ENCODE results near the gene PSME1. TPM values are rescaled to one million over a fixed set of nuclear protein-coding genes. Genes with fewer than 3 reads are reported as not detected.

The PSME1 gene
- total RNA-seq (2014; rRNA removed; shearing (Covaris generic); ENCODE audit: low replicate concordance) = 37.5 and 39.3 TPM in 2 replicates

DNA sequence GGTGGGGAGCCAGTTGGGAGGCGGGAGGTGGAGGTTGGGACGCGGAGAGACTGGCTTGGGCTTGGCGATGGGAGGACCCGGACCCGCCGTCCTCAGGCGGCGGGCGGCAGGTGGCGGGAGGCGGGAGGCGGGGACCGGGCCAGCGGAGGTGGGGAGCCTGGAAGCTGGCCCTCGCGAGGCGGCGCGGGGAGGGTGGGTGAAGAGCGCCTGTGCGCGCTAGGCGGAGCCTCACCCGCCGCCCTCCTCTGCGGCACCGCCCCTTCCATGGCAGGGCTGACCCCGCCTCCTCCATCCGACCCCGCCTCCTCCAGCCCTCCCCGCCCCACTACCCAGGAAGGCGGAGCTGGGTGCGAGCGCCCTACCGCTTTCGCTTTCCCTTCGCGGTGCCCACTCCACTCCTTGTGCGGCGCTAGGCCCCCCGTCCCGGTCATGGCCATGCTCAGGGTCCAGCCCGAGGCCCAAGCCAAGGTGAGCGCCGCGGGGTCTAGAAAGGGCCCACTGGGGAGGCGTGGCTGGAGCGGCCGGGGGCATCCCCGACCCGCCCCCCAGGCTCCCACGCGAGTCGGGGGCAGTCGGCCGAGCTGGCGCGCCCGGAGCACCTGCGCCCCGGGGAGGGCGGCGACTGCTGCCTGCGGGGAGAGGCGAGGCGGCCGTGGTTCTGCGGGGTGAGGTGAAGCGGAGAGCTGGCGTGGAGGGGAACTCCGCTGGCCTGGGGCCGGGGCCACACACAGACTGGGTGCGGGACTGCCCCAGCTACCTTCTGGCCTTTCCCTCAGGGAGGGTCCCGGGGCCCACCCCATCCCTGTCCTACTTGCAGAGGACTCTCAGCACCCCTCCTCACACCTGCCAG lies at the start of gene PSME1:
TSS of gene PSME1 (plus strand) at position 361 of the 850 bp plus-strand sequence. CDS start at position 430, 69 bp downstream.
- Histone ChIP-seq H3K36me3 (peaks cover 15% of the 10 kb centered on the region), H3K9me3 (no peaks in the 10 kb centered on the region), H3K4me3 (peak within 1 kb of the TSS; percentile 74), H3K27me3 (no peaks in the 10 kb centered on the region)
- DNase-seq = peak; percentile 78

DNA sequence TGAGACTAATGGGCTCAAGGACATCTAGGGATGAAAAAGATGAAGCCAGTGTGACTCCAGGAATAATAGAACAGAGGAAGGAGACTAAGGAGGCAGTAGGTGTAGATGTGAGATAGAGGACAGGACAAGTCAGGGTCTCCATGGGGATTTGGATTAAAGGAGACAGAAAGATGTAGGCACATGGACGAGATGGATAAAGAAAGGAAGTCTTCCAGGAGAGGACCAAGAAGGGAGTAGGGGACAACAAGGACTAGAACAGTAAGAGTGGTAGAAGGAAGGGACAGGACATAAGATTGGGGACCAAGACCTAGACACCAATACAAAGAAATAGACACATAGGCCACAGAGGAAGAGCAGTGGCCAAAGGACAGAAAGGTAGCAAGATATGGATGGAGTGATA lies 49.0 kb upstream of the PSME1 start:
- no peak for DNase-seq
- Histone ChIP-seq H3K4me3 (no peak overlapping the region), H3K27me3 (no peaks in the 10 kb centered on the region), H3K36me3 (no peaks in the 10 kb centered on the region), H3K9me3 (no peaks in the 10 kb centered on the region)

DNA sequence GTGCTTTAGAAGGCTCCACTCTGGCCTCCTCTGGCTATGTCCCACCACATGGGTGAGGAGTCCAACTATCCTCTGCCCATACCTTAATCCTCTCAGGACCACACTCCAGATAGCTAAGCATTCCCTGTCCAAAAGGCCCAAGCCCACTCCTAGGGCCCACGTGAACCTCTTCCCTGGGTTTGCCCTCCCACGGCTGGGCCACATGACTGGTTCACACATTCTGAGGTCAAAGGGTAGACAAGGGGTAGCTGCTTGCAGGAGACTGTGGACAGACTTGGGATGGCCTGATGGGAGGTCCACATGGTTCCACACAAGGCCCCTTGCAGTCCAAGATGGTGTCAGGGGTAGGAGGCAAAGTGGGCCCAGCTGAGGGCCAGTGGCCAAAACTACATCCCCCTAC lies 47.9 kb upstream of the PSME1 start:
- Histone ChIP-seq H3K27me3 (no peaks in the 10 kb centered on the region), H3K36me3 (no peaks in the 10 kb centered on the region), H3K9me3 (no peaks in the 10 kb centered on the region), H3K4me3 (no peak overlapping the region)
- DNase-seq = no peak

DNA sequence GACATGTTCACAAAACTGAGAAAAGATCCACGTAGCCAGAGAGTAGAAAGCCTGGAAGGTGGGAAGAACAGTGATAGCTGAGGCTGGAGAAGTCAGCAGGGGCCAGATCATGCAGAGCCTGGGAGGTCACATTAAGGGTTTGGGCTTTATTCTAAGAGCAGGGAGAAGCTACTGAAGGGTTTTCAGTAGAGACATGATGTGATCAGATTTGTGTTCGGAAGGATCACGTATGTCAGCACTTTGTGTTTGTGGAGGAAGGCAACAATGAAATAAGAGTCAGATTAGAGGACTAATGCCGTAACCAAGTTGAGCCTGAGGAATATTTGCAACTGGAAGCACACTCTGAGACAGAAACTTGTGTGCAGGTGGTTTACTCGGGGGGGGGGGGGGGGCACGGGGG lies 46.1 kb upstream of the PSME1 start:
- H3K27me3 ChIP-seq = no peaks in the 10 kb centered on the region
- no peaks in the 10 kb centered on the region for H3K36me3 ChIP-seq
- H3K4me3 ChIP-seq = no peak overlapping the region

GRCh38 chr14:24092110-24092504 lies 43.9 kb upstream of the PSME1 start:
- Histone ChIP-seq H3K27me3 (no peaks in the 10 kb centered on the region), H3K9me3 (no peaks in the 10 kb centered on the region), H3K4me3 (no peak overlapping the region), H3K36me3 (no peaks in the 10 kb centered on the region; the same call in 1 of the 2 replicates)
- no peak for DNase-seq

More for the DNA sequence above, 46.1 kb upstream of the PSME1 start:
- no peaks in the 10 kb centered on the region for H3K9me3 ChIP-seq
- no peak for DNase-seq

DNA sequence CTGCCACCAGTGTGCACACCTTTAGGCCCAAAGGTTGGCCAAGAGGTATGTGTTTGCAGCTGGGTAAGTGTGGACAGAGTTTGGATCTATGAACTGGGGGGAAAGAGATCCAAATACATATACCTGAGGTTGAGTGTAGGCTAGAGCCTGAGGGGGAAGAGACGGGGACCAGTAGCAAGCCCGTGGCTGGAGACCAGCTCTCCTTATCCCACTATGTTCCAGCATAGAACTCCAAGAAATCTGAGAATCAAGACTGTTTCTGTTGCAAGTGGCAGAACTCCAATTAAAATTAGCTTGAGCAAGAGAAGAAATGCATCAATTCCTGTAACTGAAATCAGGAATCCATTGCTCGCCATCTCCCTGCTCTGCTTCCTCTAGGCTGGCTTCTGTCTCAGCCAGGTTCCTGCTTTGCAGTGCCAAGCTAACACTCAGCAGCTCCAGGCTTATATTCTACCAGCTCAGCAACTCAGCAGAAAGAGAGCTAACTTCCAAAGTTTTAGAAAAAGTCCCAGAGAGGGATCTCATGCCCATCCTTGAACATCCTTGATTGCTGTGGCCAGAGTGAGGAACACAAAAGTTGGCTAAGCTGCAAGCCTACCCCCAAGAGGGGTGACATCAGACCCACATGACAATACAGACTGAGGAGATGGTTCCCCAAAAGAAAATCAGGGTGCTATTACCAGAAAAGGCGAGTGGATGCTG lies 43.3 kb upstream of the PSME1 start:
- no peak for DNase-seq

GRCh38 chr14:24093207-24093900 lies 42.6 kb upstream of the PSME1 start:
- no peaks in the 10 kb centered on the region for H3K9me3 ChIP-seq
- no peaks in the 10 kb centered on the region; the same call in 1 of the 2 replicates for H3K36me3 ChIP-seq
- DNase-seq = no peak
- peak overlapping the region; percentile 90; the same call in 1 of the 2 replicates for H3K4me3 ChIP-seq
- H3K27me3 ChIP-seq = no peaks in the 10 kb centered on the region

More for the DNA sequence above, 43.3 kb upstream of the PSME1 start:
- no peaks in the 10 kb centered on the region for H3K9me3 ChIP-seq
- no peak overlapping the region for H3K4me3 ChIP-seq
- no peaks in the 10 kb centered on the region for H3K27me3 ChIP-seq
- no peaks in the 10 kb centered on the region; the same call in 1 of the 2 replicates for H3K36me3 ChIP-seq

GRCh38 chr14:24093901-24094840 lies 41.8 kb upstream of the PSME1 start, which contains the start of gene PCK2:
Gene PCK2 (plus strand): TSS chr14:24094311. CDS start chr14:24094406, 95 bp downstream.
- Histone ChIP-seq H3K4me3 (peak within 1 kb of the TSS; percentile 90), H3K27me3 (no peaks in the 10 kb centered on the region), H3K36me3 (no peaks in the 10 kb centered on the region; the same call in 1 of the 2 replicates), H3K9me3 (no peaks in the 10 kb centered on the region)
- DNase-seq = peak; percentile 96

DNA sequence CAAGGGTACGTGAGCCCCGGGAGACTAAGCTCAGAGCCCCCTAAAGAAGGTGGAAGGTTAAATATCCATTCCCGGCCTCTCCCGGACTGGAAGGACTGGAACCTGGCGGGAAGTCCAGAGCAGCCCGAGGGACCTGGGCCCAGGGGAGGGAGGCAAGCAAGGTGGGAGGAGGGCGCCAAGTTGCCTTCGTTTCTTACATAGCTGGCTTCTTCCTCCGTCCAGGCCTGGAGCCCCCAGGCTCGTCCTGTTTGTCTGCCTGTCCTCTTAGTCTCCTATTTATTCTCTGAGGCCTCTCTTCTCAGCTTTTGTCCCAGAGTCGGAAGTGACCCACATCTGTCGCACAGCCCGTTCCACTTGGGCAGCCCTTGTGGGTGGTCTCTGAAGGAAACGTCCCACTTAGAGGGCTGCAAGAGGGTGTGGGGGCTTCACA lies 41.1 kb upstream of the PSME1 start:
- H3K27me3 ChIP-seq = no peaks in the 10 kb centered on the region
- H3K36me3 ChIP-seq = no peaks in the 10 kb centered on the region; the same call in 1 of the 2 replicates
- no peaks in the 10 kb centered on the region for H3K9me3 ChIP-seq
- no peak for DNase-seq
- H3K4me3 ChIP-seq = peak overlapping the region; percentile 90

DNA sequence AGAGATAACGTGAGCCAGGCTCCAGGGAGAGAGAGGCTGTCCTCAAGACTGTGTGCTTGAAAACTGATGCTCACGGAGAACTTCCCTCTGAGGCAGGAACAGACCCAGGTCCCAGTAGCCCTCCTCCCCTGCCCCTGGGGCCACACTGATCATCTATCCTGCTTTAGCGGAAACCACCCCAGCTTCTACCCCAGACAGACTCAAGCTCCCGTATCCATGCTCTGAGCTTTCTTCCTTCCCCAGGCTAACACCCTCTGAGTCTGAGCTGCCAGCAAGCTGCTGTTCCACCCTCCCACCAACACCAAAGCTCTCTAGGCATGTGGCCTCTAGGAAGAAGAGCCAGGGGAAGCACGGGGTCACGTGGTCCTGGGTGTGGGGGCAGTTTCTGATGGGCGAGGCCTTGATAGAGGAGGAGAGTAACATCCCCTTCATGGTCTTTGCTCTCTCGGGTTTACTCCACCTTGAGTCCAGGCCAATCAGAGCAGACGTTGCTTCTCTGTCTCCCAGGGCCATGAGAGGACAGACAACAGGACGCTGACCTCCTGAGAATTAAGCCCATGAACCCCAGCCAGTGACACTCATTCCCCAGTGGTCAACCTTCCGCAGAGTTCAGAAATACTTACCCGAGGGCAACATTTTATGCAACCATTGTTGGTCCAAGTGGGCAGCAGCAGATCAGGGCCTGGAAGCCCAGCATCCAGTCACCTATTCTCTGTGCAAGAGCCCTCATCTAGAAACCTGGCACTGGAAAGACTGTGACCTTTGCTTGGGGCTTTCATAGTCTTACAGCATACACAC lies 40.5 kb upstream of the PSME1 start:
- Histone ChIP-seq H3K4me3 (peak overlapping the region; percentile 90), H3K36me3 (no peaks in the 10 kb centered on the region; the same call in 1 of the 2 replicates)
- peak; percentile 62 for DNase-seq

DNA sequence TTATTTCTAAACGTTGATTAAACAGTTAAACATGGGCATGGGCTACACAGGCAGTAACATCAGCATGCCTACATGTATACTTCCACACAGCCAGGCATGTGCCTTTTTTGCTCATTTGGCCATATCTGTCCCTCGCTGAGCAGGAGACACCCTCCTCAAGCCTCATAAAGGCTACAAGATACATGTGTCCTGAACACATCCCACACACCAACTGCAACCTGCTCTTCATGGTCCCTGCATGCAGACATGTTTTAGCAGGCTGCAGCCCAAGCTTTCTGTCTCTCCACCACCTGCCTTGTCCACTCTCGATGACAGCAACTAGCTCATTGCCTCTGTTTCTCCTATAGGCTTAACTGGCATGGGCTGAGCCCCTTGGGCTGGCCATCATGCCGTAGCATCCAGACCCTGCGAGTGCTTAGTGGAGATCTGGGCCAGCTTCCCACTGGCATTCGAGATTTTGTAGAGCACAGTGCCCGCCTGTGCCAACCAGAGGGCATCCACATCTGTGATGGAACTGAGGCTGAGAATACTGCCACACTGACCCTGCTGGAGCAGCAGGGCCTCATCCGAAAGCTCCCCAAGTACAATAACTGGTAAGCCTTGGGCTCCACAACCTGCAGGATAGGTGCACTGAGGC lies 39.3 kb upstream of the PSME1 start:
- Histone ChIP-seq H3K9me3 (no peaks in the 10 kb centered on the region), H3K36me3 (no peaks in the 10 kb centered on the region; the same call in 1 of the 2 replicates), H3K4me3 (no peak overlapping the region), H3K27me3 (no peaks in the 10 kb centered on the region)
- no peak for DNase-seq

More for the DNA sequence above, 40.5 kb upstream of the PSME1 start:
- Histone ChIP-seq H3K9me3 (no peaks in the 10 kb centered on the region), H3K27me3 (no peaks in the 10 kb centered on the region)

DNA sequence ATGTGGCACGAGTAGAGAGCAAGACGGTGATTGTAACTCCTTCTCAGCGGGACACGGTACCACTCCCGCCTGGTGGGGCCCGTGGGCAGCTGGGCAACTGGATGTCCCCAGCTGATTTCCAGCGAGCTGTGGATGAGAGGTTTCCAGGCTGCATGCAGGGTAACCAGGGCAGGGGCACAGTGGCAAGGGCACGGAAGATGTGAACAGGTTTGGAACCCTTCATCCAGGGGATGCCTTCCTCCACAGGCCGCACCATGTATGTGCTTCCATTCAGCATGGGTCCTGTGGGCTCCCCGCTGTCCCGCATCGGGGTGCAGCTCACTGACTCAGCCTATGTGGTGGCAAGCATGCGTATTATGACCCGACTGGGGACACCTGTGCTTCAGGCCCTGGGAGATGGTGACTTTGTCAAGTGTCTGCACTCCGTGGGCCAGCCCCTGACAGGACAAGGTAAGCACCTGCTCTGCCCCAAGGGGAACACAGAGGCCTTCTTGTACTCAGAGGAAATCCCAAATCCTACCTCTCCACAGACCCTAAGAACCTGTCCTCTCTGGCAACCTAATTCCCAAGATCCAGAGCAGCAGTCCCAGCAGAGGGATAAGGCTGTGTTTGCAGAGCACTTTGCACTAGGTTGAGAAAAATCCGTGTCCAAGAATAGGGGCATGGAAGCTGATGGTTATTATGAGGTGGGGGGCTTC lies 37.6 kb upstream of the PSME1 start:
- DNase-seq = no peak
- Histone ChIP-seq H3K36me3 (no peaks in the 10 kb centered on the region; the same call in 1 of the 2 replicates), H3K27me3 (no peaks in the 10 kb centered on the region), H3K4me3 (no peak overlapping the region), H3K9me3 (no peaks in the 10 kb centered on the region)

GRCh38 chr14:24098927-24099813 lies 36.8 kb upstream of the PSME1 start:
- H3K9me3 ChIP-seq = no peaks in the 10 kb centered on the region
- no peaks in the 10 kb centered on the region; the same call in 1 of the 2 replicates for H3K36me3 ChIP-seq
- no peak for DNase-seq
- no peak overlapping the region for H3K4me3 ChIP-seq
- H3K27me3 ChIP-seq = no peaks in the 10 kb centered on the region

Data from MG63 (cell line).